Testis (tissue), 2 donors: Measurements from ENCODE around the gene STX4.

Experiments
- POLR2A ChIP-seq: fragments of 450-650 bp; IDR thresholded peaks from one replicate; pipeline ENCODE4 v1.6.1; 2017; ENCODE audit warnings: antibody characterized with exemption, mild to moderate bottlenecking, moderate library complexity
- TF ChIP-seq, protein P1 (sequence below), 3 experiments: fragments of 450-650 bp in 2 of 3; fragments of 200-600 bp in 1 of 3; sonication (generic) in 1 of 3; IDR thresholded peaks; one replicate each; pipeline ENCODE4 v1.5.1; 2016 to 2019; ENCODE audit warnings: antibody characterized with exemption in 3 of 3, mild to moderate bottlenecking in 2 of 3, moderate library complexity in 1 of 3

GRCh38 chr16:31084584-31085302 is 51.4 kb downstream of the STX4 start:
- no peak for TF ChIP-seq POLR2A
- TF ChIP-seq, protein P1, sequence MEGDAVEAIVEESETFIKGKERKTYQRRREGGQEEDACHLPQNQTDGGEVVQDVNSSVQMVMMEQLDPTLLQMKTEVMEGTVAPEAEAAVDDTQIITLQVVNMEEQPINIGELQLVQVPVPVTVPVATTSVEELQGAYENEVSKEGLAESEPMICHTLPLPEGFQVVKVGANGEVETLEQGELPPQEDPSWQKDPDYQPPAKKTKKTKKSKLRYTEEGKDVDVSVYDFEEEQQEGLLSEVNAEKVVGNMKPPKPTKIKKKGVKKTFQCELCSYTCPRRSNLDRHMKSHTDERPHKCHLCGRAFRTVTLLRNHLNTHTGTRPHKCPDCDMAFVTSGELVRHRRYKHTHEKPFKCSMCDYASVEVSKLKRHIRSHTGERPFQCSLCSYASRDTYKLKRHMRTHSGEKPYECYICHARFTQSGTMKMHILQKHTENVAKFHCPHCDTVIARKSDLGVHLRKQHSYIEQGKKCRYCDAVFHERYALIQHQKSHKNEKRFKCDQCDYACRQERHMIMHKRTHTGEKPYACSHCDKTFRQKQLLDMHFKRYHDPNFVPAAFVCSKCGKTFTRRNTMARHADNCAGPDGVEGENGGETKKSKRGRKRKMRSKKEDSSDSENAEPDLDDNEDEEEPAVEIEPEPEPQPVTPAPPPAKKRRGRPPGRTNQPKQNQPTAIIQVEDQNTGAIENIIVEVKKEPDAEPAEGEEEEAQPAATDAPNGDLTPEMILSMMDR (IDR thresholded peaks at IDR 0.05): no peak
